Epidermal melanocyte (primary cell): ENCODE measurements around the gene TMEM185A.
"Not testable (repeated sequence)": the region's sequence is repeated elsewhere in the genome, so short reads cannot be mapped to it uniquely, and the experiment has no call there.

Experiments used
- DNase-seq: peaks from one replicate; pipeline ENCODE4 v3.0.0; 2011; ENCODE audit warnings: low spot score; ENCODE audit not compliant: insufficient read length

Gene TMEM185A

DNA sequence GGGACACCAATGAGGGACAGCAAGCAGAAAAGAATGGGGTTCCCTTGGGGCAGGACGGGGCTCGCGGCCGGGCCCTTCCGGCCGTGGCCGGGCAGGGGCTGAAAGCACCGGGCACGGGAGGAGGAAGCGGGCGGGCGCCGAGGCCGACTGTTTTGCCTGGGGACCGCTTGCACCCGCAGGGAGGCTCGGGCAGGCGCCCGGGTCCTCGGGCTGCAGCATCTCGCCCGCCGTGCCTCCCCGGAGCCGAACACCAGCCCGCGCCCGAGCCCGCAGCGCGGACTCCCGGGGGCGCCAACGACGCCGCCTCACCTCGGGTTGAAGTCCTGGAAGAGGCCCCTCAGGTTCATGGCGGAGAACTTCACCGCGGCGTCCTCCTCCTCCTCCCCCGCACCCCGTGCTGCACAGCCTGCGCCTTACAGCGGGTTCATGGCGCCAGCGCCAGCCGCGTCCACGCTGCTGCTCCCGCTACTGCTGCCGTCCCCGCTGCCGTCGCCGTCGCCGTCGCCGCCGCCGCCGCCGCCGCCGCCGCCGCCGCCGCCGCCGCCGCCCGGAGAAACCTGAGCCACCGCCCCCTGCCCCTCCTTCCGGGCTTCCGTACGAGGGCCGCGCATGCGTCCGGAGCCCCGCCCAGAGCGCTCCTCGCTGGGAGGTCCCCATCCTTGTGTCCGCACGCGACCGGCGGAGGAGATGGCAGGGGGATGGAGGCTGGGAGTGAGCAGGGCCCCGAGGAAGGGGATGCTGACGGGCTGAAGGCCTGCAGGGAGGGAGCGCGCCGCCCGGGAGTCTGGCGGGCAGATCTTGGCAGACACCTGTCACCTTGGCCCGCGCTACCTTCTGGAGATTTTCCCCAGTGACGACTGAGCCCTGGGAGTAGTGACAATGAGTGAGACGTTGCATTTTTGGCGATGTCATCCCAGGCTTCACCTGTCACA, at the start of gene TMEM185A:
Gene TMEM185A, minus strand, starts transcription at position 559 of the 932 bp plus-strand sequence. Its CDS starts 212 bp downstream, at position 347.
- DNase-seq = no peak

DNA sequence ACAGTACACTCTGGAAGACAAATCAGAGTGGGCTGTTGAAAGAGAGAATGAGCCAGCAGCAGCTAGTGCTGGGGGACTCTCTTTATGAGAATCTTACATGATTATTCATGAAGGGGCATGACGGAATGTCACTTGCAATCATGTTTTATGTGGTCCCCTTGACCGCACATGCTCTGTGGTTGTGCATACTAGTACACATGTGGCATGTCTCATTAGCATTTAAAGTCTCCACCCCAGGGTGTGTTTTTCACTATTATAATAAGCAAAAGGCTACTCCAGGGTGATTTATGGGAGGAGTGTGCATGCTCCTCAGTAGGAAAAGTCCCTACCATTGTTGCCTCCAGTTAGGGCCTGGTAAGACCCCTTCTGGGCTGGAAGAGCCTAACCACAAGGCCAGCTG, 49.6 kb upstream of the TMEM185A start:
- DNase-seq = no peak

DNA sequence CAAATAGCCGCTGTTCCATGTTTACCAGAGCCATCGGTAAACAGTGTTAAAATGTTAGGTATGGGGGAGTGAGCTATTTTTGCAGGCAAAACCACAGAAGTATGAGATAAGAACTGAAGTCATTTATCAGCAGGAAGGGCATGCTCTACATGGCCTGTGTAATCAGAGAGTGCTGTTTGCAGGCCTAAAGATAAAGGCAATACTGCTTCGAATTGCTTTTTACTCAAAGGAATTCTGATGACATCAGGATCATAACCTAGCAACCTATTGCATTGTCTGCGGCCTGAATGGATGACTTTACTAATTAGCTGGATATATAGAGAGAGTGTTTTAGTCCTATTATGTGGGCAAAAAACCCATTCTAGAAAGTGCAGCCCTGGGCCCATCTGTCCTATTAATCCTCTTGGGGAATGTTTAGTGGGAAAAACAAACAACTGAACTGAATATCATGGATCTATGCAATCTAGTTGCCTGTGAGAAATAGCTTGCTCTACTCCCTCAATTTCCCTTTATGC, 47.6 kb upstream of the TMEM185A start:
- DNase-seq = not testable (repeated sequence)

DNA sequence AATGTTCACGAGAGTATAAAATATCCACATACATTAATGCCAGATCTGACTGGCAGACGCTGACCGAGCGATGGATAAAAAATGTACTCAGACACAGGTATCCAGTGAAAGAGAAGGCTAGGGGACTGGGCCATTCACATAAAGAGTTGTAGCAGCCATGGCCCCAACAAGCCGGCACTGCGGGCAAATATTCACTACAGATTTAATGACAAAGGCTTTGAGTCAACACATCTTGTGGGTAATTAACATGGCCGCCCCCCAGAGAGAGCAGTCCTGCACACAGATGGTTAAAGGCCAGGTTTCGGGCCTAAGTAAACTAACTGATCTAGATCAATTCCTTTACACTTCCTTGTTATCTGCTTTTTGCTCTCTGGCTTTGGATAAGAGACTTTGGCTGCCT, 44.0 kb upstream of the TMEM185A start:
- not testable (repeated sequence) for DNase-seq

DNA sequence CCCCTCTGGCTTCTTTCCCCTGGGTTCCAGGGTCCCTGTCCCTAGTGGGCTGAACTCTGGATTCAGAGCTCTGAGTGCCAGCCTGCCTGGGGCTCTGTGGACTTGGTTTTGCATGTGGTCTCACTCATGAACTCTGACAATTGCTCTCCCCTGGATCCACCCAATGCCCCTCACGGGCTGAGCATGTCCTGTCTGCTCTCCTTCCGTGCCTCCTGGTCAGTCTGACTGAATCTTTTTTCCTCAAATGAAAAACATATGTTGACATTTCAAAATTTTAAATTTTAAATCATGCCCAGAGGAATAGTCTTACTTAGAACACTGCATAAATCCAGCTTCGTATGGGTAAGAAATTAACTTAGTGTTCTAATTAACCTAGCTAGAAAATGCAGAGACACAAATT, 43.5 kb upstream of the TMEM185A start:
- DNase-seq = not testable (repeated sequence)

DNA sequence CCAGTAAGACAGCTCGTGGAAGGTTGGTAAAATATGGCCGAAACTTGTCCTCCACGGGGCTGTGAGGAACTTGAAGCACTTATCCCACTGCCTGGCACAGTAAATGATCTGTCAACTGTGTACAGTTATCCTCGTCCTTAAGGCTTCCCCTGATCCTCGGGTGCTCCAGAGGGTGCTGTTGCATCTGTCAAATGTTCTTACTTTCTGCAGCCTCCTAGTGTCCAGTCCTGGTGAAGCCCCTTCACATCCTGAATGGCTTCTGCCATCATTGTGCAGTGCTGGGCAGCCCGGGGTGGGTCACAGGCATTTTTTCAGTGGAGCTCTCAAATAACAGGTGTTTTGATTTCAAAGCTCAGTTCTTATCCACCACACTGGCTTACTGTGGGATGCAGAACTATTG, 29.0 kb upstream of the TMEM185A start:
- not testable (repeated sequence) for DNase-seq

DNA sequence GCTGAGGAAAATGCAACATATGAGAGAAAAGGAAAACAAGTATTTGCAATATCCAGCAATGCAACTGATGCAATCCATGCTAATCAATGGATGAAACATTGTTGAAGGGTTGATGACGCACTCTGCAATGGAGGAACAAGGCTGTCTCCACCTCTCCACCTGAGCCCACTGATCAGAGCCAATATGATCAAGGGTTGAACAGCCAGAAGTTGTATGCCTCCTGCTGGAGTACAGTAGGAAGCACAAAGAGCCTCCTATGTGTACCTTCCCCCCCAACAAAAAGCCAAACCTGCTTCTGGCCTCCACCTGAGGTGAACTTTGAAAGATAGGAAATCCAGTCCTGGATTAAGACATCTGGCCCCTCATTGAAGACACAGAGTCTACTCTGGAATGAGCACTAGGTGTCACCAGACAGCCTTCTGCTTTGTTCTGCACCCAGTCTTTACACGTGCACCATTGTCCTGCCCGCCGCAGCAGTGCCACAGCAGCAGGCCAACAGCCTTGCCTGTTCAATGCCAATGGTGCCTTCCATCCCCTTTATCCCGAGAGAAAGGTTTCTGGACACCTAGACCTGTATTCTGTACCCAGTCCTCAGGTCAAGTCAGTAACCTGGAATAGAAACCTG, 24.8 kb upstream of the TMEM185A start:
- not testable (repeated sequence) for DNase-seq

DNA sequence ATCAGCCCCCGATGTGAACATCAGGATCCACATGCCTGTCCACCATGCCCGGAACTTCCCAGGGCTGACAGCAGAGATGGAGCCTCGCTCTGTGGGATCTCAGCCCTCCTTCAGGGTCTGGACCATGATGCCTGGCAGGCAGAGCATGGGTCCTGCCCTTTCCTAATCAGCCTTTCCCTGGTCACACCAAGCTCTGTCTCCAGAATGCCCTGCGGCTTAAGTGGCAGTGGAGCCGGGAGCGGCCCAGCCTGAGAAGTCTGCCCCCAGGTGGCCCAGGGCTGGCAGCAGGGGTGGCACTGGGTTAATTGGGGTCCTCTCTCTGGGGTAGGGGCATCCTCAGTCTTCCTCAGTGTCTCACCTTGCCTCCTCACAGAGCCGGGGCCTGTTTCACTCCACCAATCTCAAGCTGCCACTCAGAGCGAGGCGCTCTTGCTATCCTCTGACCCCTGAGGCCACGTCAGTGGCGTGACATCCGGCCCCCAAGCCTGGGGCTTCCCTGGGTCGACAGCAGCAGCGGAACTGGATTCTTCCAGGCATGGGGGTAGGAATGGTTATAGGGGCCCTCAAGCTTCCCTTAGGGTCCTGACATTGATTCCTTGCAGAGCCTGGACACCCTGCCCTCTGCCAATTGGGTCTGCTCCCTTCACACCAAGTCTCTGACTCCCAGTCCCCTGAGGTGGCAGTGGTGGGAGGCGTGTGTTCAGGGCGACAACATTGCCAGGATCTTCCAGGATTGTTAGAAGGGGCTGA, 20.8 kb upstream of the TMEM185A start:
- no peak for DNase-seq

DNA sequence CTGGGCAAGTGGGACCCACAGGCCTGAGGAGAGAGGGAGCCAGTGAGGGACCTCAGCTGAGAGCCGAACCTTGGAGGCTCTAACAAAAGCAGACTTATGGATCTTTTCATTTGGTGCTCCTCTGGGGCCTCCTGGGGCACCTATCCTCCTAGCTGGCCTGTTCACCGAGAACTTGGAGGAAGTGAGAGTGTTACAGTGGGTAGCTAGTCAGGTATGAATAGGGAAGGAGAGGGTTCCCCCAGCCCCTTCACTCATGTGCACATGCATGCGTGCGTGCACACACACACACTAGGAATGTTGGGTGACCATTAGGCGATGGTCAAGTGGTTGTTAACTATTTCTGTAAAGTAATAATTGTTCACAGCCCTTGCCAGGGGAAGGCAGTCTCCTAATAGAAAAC, 18.6 kb upstream of the TMEM185A start:
- DNase-seq = no peak

DNA sequence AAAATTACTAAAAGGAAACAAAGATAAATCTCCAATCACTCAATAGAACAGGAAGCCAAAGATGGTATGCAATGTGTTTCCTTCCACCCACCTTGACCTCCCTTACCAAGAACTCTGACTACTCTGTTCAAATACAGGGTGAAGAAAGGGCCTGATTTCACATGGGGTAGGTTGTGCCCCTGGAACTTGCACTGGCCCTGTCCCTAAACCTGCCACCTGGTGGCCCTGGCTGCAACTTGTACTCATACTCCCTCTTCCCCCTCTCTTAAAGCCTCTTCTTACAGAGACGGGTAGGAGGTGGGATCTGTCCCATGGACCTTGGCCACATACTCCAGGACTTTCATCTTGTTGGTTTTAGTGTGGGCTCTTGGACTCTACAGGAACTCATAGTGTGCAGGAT, 17.3 kb upstream of the TMEM185A start:
- no peak for DNase-seq

DNA sequence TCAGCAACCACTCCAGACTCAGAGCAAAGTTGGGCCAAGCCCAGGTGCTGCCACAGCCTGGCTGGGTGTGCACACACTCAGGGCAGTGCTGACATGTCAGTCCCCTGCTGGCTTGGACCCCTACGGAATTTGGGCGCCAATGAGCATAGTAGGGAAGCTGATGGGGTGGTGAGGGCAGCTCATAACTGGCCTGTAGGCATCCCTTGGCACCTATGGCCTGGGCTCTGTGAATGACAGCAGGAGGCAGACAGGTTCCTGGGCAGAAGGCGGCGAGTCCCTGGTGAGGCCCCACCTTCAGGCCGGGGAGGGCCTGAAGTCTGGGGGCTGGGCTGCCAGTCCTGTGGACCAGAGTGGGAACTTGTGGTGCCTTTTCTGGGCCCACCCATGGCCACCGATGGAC, 15.9 kb upstream of the TMEM185A start:
- no peak for DNase-seq

DNA sequence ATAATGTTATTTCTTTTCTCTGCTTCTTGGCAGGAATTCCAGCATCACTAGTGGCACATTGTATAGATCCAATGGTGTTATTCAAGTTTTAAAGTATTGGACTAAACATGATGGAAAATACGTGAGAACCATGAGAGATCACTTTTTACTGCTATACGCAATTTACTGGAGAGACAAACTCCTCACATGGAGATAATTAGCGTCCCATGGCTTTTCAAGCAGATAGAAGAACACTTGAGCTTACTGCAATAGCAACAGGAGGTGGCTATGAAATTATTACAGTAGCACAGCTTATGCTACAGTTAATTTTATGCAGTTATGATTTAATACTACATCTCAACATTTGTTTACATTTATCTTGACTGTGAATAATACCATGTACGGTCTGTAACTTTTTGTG, 11.9 kb upstream of the TMEM185A start:
- DNase-seq = no peak

DNA sequence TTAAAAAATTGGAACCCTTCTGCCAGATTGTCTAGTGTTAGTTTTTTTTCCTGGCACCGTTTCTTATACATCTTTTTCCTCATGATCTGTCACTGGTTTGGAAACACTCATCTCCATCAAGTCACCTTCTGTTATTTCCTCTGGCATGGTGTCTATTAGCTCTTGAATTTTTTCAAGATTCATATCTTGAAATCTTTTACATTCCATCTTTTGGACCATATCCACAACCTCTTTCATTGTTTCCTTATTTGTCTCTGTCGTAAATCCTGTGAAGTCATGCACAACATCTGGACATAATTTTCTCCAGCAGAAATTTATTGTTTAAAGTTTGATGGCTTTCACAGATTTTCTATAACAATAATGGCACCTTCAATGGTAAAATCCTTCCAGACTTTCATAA, 10.2 kb upstream of the TMEM185A start:
- DNase-seq = no peak

DNA sequence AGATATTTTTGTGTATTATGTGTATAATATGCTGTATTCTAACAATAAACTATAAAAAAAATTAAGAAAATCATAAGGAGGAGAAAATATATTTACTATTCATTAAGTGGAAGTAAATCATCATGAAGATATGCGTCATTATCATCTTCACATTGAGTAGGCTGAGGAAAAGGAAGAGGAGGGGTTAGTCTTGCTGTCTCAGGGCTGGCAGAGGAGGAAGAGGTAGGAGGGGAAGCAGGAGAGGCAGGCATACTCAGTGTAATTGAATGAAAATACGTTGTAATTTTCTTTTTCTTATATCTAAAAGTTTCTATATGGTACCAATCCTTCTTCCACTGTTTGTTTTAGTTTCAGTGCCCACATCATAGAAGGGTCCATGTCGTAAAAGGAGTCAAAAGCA, 9.8 kb upstream of the TMEM185A start:
- DNase-seq = no peak

DNA sequence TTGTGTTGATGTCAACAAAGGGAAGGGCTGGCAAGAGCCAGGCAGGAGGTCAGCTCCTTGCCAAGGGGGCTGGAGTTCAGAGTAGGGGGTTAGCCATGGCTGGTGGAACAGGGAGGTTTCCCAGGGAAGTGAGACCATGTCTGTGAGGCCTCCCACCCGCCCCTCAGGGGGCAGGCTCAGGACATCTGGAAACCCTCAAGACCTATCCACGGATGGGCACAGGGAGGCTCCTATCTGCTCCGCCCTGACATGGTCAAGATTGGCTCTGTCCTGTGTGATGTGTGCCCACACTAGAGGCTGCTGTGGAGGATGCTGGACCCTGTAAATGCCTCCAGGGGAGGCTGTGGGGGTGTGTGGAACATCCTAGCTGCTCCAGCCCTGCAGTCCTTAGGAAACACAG, 8.0 kb upstream of the TMEM185A start:
- no peak for DNase-seq

DNA sequence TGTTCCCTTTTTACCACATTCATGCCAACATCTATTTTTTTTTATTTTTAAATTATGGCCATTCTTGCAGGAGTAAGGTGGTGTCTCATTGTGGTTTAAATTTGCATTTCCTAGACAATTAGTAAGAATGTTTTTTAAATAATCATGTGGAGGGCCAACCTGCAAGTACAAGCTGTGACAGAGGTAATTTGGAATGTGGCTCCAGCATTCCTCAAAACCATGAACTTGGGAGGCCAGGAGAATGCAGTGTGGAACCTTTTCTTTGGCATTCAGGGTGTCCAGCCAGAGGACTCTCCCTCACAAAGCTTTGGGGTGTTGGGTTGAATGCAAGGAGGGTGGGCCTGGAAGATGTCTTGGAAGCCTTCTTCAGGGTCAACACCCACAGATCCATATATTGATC, 7.3 kb upstream of the TMEM185A start:
- DNase-seq = no peak

DNA sequence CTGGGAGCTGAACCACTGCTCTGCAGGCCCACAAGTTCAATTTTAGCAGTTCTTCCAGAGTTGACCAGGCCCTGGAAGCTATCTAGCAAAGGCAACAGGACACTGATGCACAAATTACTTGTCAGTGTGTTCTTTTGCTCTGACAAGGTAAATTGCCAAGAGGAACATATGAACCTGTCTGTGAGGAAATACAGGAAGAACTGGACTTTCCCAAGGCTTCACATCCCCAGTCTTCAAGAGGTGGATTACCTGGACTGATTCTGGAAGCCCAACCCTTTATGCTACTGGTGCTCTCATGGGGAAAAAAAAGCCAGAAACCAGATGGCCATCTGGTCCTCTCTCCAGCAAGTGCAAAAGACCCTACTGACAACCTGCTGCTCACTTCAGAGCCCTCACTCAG, 1.9 kb upstream of the TMEM185A start:
- no peak for DNase-seq

DNA sequence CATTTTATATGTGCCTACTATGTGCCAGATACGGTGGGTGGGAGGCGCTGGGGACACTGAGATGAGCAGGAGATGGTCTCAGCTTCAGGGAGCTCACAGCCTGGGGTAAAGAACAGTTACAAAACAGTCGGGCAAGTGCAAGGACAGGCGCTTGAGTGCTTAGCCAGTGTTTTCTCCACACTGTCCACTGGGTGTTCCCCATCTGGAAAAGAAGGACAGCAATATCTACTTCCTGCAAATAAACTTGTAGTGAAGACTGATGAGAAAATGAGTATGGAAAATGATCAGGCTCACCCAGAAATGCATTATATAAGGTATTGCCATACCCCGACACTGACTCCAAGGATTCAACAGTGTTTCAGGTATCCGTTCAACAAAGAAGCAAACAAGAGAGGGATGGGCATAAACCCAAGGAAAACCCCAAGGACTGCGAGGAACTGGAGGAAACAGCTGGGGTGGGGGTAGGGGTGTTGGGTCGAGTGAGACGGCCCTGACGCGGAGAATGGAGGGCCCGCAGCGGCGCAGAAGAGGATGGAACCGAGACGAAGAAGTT, 835 bp downstream of the TMEM185A start:
- DNase-seq = no peak

DNA sequence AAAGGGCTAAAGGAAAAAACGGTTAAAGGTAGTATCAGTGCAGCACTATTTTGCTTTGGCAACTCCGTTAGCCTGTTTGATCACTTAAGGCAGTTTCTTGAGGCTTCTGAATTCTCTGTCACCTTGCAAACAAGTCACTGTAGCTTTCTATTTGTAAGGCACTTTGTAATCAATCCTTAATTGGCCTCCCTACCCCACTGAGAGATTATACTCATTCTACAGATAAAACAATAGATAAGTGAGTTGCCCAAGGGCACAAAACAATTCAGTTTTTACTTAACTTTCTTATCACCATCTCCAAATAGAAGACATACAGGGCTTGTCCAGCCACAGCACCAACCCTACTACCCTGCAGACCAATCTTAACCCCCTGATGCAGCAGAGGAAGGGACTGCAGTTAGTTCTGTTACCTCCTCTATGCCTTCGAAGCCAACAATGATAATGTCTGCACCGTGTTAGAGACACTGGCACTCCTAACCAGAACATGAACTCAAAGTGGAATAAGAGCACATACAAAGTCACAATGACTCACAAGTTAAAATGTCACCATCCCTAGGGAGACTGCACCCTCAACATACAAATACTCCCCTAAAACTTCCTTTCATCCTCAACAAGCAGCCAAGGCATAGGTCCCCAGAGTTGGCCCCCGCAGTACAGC, 1.7 kb downstream of the TMEM185A start:
- no peak for DNase-seq

DNA sequence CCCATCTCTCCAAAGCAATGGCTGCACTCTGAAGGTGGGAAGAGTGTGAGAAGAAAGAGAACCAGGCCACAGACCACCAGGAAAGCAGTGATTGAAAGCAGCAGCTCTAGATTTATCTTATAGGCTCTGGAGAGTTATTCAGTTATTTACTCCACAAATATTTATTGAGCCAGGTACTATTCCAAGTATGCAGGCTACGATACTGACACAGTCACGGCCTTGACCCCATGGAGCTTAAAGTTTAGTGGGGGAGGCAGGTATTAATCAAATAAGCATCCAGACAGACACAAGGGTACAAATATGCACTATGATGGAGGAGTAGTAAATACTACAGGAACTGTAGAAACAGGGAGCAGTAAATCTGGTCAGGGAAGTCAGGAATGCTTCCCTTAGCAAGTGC, 2.8 kb downstream of the TMEM185A start:
- no peak for DNase-seq

DNA sequence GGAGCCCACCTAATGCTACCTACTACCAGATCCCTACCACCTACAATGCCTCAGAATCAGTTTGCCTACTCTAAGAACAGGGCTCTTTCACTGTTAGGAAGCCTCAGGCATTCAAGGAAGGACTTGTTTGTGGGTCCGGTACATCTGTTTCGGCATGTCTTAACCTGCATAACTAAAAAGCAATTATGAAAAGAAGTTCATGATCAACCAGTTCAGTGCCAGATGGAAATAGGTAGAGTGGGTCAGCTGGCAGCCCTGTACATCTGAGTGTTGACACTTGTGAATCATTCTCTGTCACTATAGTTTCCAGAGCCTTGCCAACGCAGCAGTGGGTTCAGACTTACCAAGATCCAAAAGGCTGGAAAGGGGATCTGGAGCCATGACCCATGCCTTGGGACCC, 3.3 kb downstream of the TMEM185A start:
- DNase-seq = no peak
